C4-2B (cell line): ENCODE data around the gene ACTBL2.
"Not testable (repeated sequence)": the region's sequence is repeated elsewhere in the genome, so short reads cannot be mapped to it uniquely, and the experiment has no call there.

Experiments
- H3K27ac ChIP-seq: fragments of 450-650 bp; 2 replicates; pipeline ENCODE4 v1.5.1; 2017
- ZFX ChIP-seq: fragments of 450-650 bp; IDR thresholded peaks from 2 replicates; pipeline ENCODE4 v1.6.1; 2017
- TF ChIP-seq, protein P1 (sequence below): fragments of 450-650 bp; conservative IDR thresholded peaks from 2 replicates; pipeline ENCODE4 v1.5.1; 2017; ENCODE audit warnings: mild to moderate bottlenecking

Gene ACTBL2

DNA sequence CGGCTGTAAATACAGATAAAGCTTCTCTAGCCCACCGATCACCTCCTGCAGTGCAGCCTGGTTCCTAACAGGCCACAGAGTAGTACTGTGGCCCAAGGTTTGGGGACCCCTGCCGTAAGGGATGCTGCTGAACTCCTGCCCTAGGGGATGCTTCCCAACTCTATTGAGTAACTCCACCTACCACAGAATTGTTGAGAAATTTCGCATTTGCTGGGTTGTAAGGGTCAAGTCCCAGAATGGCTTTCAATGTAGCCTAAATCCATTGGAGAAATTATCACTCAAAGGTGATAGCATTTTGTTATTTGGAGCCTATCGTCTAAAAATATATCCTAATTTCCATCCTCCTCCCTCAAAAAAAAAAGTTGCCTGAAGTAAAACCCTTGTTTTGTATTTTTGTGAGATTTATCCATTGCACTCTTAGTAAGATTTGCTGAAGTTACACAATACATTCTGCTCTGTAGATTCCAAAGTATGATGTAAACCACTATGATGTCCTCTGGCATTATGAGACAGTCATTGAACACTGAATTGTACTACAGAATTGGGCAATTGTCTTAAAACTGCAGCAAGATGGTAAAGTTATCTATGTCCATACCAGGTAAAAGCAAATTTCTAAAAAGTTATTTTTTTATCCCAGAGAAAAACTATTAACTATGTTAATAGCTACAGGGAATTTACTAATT, 14.0 kb downstream of the ACTBL2 start:
- no peak overlapping the region for H3K27ac ChIP-seq
- TF ChIP-seq, protein P1, sequence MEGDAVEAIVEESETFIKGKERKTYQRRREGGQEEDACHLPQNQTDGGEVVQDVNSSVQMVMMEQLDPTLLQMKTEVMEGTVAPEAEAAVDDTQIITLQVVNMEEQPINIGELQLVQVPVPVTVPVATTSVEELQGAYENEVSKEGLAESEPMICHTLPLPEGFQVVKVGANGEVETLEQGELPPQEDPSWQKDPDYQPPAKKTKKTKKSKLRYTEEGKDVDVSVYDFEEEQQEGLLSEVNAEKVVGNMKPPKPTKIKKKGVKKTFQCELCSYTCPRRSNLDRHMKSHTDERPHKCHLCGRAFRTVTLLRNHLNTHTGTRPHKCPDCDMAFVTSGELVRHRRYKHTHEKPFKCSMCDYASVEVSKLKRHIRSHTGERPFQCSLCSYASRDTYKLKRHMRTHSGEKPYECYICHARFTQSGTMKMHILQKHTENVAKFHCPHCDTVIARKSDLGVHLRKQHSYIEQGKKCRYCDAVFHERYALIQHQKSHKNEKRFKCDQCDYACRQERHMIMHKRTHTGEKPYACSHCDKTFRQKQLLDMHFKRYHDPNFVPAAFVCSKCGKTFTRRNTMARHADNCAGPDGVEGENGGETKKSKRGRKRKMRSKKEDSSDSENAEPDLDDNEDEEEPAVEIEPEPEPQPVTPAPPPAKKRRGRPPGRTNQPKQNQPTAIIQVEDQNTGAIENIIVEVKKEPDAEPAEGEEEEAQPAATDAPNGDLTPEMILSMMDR: no peak

DNA sequence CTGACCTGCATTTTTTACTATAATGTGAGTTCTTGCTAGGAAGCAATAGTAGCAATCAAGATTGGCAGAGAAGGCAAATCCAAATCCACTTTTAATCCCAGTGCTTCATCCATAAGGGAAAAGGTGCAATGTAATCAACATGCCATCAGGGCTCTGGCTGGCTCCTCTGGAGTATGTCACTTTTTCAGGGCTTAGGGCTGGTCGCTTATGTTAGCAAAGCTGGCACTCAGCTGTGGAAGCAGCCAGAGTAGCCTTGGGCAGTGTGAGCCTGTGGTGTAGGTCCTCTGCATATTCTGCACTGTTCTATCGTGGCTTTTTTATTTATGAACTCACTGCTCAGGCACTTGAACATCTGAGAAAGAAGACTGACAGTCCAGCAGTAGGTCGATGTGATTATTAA, 16.1 kb downstream of the ACTBL2 start:
- TF ChIP-seq, protein P1: no peak
- no peak for TF ChIP-seq ZFX
- H3K27ac ChIP-seq: no peak overlapping the region

DNA sequence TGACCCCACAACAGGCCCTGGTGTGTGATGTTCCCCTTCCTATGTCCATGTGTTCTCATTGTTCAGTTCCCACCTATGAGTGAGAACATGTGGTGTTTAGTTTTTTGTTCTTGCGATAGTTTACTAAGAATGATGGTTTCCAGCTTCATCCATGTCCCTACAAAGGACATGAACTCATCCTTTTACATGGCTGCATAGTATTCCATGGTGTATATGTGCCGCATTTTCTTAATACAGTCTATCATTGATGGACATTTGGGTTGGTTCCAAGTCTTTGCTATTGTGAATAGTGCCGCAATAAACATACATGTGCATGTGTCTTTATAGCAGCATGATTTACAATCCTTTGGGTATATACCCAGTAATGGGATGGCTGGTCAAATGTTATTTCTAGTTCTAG, 22.6 kb downstream of the ACTBL2 start:
- H3K27ac ChIP-seq: not testable (repeated sequence)

DNA sequence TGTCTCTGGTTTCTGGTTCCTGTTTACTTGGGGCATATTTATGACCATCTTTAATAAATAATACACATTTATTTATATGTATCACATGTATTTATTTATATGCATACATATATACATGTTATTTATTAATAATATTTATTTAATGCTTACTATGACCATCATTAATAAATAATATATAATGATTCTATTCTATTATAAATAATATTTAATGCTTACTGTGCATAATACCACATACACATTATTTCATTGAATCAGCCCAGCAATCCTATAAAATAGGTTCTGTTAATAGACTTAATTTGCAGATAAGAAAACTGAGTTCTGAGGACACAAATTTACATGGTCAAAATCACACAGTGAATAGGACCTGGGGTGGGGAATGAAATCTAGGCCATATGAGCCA, 24.2 kb downstream of the ACTBL2 start:
- no peak for TF ChIP-seq ZFX
- TF ChIP-seq, protein P1: no peak
- no peak overlapping the region for H3K27ac ChIP-seq

DNA sequence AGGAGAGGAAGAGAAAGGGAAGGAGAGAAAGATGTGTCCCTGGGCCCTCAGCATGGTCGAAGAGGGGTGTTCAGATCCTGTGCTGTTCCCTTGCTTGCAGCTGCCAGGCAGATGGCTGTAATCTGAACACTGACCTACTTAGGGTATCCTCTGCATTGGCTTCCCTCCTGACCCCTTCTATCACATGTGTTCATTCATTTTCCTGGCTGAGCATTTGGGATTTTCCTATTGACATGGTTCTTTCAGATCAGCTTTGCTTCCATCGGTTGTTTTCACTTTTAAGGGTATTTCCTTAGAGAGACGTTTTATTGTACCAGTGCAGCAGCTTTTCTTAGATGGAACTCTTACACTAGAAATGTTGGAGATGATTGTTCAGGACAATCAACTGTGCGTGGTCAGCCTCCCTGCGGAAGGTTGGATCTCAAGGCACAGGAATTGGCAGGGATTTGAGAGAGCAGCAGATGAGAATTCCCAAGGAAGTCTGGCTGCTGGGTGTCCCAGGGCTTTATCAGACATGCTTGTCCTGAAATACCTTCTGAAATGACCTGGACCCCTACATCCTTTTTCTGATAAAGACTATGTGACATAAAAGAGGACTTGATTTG, 26.0 kb downstream of the ACTBL2 start:
- no peak overlapping the region for H3K27ac ChIP-seq
- TF ChIP-seq, protein P1: no peak
- no peak for TF ChIP-seq ZFX

DNA sequence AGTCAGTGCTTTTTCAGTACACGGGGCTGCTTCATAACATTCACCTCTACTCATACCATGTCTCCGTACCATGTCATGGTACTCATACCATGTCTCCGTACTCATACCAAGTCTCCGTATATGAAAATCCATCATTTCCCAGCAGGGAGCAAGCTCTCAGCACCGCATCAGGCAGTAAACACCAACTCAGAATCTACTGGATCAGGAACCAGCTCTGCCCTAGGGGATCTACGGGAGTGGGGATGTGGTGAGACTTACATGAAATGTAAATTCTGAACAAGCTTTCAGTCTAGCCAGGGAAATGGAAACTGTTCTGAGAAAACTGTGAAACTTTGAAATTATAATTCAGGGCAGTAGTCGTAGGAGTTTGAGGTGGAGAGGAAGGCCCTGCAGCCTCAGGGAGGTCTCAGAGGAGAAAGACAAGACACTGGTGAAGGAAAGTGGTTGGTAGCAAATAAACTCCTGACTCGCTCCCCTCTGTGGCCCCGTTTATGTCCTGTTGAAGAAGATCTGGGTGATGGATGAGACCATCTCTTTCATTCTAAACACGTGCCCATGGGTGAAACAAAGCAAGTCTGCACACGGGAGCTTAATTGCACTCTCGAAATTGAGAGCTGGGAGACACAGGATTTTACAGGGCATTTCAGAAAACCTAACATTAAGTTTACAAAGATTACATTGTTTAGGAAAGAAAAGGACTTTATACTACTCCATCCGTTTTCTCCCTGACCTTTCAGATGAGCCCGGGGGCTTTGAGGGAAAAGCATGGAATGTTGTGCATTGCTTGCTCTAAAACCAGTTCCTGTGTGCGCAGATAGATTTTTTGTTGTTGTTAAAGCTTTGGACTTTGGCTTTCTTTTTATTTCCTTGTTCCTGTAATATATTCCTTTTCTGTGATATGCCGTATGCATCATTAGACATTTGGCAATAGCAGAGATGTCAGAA, 26.8 kb downstream of the ACTBL2 start:
- no peak overlapping the region; the same call in 1 of the 2 replicates for H3K27ac ChIP-seq
- TF ChIP-seq, protein P1: no peak
- TF ChIP-seq ZFX: no peak

DNA sequence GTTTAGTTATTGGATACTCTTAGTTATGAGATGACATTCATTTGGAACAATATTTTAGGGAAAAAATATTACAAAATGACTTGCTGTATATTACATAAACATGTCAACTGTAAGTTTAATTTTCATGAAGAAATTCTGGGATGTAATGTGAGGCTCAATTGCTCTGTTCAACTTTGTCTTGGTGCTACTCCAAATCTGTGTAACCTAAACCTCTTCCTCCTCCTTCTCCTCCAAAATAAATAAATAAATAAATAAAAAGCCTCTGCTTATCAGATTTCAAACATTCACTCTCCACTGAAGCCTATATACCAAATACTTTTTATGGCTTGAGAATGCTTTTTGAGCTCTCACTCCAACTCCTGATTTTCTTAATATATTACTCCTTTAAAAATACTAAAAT, 27.7 kb downstream of the ACTBL2 start:
- no peak overlapping the region for H3K27ac ChIP-seq
- TF ChIP-seq, protein P1: no peak
- no peak for TF ChIP-seq ZFX
